T-helper 1 cell (primary cell): ENCODE measurements around the gene IQGAP2.

Experiments
- DNase-seq, 5 donors: peaks; one replicate each; pipeline ENCODE4 v3.0.0-alpha.2; 2012 to 2020

The IQGAP2 gene

DNA sequence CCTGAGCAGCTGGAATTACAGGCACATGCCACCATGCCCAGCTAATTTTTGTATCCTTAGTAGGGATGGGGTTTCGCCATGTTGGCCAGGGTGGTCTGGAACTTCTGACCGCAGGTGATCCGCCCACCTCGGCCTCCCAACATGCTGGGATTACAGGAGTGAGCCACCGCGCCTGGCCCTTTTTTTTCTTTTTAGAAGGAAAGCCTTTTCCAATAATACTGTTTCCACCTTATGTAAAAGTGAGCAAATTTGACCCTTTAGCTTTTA lies 289.1 kb downstream of the IQGAP2 start:
- no peak for DNase-seq

DNA sequence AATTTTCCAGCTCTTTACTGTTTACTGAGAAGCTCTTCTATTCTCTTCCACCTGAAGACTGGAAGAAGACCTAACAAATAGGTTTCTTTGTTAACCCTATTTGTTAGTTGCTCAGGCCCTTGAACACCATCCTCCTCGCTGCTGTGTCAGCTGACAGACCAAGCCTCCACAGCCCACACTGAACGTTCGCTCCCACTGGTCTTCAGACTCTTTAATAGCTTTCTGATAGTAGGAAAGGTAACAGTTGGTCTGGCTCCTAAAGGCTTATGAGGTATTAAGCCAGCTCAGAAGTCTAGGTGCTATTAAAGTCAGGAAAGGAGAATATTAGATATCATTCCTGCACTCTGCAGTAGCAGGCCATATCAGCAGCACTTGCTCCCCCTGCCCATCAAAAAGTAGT lies 289.6 kb downstream of the IQGAP2 start:
- DNase-seq: no peak

- DNase-seq: no peak
Measured at GRCh38 chr5:76693141-76693540, 290.1 kb downstream of the IQGAP2 start.

DNA sequence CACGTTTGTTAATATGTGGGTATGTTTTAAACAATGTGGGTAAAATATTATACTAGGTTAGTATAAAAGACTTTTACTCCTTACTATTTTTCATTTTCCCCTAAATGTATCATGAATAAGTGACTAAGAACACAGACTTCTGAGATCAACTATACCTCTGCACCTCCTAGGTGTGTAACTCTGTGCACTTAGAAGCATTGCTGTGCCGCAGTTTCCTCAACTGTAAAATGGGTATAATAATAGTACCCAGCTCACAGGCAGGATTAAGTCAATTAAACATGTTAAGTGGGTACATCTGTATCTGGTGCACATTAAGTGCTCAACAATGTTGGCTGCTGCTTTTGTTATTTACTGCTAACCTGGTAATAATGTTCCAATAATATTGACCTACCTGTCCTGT lies 291.2 kb downstream of the IQGAP2 start:
- no peak for DNase-seq

DNA sequence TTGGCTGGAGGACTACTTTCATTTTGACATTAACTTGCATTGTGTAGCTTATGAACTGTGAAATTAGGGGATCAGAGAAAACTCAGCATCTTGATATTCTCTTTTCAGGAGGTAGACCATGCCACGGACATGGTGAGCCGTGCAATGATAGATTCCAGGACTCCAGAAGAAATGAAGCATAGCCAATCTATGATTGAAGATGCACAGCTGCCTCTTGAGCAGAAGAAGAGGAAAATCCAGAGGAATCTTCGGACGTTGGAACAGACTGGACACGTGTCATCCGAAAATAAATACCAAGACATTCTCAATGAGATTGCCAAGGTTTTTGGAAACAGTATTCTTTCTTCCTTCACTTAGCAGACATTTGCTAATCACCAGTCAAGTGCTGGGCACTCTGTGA lies 292.3 kb downstream of the IQGAP2 start:
- DNase-seq: no peak

- no peak for DNase-seq
Measured at GRCh38 chr5:76696251-76696650, 293.2 kb downstream of the IQGAP2 start.

DNA sequence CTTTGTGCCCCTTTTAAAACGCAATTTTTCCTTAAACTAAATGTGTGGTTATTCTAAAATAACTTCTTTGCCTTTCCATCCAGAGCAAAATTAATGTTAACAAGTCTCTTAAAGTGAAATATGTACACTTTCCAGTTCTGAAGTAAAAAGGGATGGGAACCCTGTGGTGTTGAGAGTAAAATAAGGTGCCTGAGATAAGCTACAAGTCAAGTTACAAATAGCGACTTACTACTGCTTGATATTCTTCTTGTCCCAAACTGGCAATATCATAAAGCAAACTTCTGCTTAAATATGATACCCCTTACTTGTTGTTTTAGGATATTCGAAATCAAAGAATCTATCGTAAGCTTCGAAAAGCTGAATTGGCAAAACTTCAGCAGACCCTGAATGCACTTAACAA lies 294.6 kb downstream of the IQGAP2 start:
- DNase-seq: no peak

DNA sequence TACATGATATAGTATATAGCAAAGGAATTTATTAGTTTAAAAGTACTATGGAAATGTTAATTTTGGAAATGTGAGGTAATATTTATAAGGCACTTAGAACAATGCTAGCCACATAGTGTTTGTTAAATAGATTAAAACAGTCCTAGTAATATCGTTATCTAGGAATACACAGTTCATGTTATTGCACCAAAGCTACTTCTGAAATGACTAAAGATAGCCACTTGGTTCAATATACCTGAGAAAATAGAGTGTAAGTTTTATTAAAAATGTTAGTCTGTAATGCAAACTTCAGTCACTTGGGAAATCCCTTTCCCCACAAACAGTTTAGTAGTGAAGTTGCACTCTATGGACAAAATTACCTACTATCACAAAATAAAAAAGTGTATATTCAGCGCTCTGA lies 297.5 kb downstream of the IQGAP2 start:
- DNase-seq: no peak

GRCh38 chr5:76701298-76701697 lies 298.2 kb downstream of the IQGAP2 start:
- no peak for DNase-seq

DNA sequence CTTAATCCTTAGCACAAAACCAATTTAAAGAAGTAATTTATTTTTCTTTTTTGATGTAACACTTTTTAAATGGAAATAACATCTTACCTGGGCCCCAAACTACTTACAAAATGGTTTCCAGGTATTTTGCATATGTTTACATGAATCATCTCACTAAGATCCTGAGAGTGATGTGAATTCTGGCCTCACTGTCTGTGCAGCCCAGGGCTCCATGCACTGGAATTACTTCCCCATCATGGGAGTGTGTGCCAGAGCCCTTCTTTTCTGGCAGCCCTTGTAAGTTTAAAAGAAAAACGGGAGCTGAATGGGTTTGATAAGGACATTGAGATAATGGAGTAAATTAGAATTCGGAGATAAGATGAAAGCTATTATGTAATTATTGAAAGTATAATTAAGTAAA lies 300.6 kb downstream of the IQGAP2 start:
- DNase-seq: no peak

DNA sequence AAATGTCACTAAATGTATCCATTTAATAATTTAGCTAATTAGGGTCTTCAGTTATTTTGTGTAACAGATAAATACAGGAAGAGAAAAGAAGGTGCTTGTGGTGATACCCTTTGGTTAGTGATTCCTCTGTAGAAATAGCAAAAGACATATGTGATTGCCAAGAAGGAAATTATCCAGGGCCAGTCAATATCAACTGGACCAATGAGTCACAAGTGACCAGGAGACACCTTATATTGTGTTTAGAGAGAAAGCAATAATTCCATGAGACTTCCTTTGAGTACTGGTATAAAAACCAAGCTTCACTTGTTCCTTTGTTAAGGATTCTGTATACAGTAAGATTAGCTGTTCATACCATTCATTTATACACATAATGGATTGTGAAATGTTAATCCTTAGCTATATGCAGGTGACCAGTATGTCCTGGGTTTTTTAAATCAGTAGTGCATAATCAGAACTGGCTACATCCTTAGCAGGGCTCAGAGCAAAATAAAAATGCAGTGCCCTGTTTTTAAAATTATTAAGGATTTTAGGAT lies 301.1 kb downstream of the IQGAP2 start:
- DNase-seq: no peak

DNA sequence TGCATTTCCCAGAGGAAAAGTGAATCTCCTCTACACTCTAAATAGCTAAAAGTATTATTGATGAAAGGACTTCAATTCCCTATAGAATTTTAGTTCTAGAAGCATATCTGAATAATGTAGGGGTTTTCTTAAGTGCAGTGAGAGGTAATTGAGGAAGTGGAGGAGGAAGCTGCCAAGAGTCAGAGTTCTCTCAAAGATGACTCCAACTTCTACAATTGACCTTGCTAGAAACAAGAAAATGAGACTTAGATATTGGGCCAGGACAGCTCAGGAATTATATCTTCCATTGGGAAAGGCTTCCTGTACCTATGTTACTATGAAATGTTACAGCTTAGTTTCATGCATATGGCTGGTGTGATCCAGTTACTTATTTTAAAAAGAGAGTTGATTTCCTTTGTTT lies 302.5 kb downstream of the IQGAP2 start:
- no peak for DNase-seq

- no peak for DNase-seq
Measured at GRCh38 chr5:76709762-76710161, 306.7 kb downstream of the IQGAP2 start.

GRCh38 chr5:76710991-76711390 lies 307.9 kb downstream of the IQGAP2 start:
- DNase-seq: peak in 1 of 5 donors; percentile 68

DNA sequence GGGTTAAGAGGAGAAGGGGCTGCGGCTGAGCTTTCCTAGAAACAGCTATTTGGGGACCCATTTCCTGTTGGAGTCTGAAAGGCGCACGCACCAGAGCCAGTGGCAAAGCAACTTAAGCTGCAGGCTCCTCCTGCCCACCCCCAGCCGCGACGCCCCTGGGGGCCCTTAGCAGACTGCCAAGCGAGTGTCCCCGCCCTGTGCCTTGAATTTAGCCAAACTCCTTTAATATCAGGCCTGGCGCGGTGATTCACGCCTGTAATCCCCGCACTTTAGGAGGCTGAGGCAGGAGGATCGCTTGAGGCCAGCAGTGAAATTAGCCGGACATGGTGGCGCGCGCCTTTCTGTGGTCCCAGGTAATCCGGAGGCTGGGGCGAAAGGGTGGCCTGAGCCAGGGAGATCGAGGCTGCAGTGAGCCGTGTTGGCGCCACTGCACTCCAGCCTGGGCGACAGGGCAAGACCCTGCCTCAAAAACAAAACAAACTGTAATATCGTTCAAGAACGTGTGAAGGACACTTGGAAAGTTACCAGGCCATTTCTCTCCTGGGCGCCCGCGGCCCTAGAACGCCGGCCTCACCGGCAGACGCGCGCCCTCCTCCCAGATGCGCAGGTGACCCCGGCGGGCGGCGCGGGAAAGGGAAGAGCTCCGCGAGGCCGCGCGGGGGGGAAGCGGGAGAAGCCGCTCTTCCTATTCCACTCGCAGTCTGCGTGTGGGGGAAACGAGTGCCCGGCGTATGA lies 311.8 kb downstream of the IQGAP2 start:
- peak in 2 of 5 donors; percentile 8 to 41 for DNase-seq

DNA sequence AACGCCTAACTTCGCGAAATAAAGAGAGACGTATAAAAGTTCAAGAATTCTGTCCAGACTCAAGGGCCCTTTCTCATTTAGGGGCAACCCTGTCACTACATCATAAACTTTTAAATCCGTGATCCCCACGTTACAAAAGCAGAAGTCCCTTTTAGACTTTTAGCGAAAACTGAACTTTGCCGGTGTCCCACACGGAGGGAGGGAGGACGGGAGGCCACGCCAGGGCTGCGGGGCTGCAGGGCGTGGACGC lies 312.3 kb downstream of the IQGAP2 start:
- DNase-seq: no peak

- DNase-seq: peak; percentile 31 to 78 (median 42)
Measured at GRCh38 chr5:76715736-76716455, 312.8 kb downstream of the IQGAP2 start, which contains the start of gene F2R. F2R (plus strand) TSS chr5:76716126; CDS start chr5:76716308, 182 bp downstream.

GRCh38 chr5:76716456-76717157 lies 313.5 kb downstream of the IQGAP2 start:
- peak in 1 of 5 donors; percentile 41 for DNase-seq

DNA sequence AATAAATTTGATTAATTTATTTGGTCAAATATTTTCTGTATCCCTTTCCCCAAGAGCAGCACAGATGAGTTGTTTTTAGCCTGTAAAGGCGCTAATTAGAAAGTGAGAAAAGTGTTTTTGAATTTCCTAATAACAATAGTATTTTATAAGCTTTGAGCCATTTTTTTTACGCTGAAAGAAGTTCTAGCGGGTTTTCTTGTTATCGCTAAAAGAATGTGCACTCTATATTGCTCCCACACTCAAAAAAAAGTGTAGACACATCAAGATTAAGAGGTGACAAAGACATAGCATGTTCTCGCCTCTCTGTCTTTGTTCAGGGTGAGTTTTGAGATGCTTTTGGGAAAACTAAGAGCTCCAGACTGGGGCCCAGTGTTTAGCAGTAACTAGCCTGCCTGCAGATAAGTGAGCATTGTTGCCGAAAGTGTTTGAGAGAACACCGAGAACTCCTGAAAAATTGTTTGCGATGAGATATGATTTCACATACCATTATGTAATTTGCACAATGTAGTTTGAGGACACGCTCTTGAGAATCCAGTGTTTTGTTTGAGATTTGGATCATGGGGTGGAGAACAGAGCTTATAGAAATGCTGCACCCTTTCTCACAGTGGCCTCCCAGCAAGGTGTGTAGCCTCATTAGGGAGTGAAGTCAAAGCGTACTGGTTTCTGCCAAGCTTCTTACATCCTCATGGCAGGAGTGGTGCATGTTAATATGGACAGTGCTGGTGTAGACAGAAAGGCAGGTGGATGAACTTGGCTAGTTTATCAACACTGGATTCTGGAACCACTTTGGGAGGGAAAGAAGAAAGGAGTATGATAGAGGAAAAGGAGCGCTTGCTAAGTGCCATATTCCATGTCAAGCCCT lies 314.4 kb downstream of the IQGAP2 start:
- no peak for DNase-seq

DNA sequence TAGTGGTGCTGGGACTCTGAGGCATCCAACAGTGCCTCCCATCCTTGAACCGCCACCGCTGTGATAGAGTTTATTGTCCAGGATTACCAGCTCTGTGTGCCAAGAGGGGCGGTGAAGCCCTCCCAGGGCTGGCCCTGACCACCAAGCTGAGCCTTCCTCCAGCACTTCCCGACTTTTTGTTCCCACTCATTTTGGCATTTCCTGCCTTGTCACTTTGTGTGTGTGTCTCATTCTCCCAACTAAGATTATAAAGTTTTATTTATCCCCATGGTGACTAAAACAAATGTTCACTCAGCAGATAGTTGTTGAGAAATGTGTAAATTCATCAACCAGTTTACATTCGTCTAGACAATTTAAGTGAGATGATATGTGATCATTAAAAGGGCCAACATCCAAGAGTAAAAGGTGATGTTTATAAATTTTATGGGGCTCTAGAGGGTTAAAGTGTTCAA lies 315.3 kb downstream of the IQGAP2 start:
- DNase-seq: no peak

GRCh38 chr5:76718880-76719279 lies 315.8 kb downstream of the IQGAP2 start:
- DNase-seq: no peak

DNA sequence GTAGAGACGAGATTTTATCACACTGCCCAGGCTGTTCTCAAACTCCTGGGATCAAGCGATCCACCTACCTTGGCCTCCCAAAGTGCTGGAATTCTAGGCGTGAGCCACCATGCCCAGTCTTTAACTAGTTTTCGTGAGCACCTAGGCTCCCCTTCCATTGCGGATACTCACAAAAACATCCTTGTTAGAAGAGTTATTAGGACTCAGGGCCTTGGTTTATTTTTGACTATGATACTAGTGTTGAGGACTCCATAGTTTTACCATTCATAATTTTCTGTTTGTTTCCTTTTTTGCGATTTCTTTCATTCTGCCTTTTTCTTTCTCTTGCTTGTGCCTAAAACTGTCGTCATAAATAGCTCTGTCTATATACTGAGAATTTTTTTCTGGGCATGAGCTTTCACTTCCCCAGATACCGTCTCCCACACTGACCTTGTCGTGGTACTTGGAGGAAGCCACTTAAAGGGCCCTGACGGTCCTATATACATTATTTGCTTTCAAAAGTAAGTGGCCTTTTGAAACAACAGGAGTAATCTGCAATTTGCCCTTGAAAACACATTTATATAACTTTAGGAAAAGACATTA lies 318.0 kb downstream of the IQGAP2 start:
- no peak for DNase-seq

DNA sequence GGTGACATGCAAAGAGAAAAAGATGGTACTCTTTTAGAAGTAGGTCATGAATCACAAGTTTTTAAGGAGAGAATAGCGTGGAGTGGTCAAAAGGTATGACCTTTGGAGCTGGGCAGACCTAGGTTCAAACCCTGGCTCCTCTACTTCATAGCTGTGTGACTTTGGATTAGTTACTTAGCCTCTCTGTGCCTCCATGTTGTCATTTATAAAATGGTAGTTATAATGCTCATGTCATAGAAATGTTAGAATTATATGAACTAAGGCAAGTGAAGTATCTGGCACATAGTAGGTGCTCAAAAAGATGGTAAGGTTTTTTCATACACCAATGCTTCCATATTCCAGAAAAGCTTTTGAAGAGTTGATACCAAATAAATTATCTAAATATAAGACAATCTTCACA lies 320.2 kb downstream of the IQGAP2 start:
- no peak for DNase-seq
